Stimulated activated CD4-positive, alpha-beta T cell treated with anti-CD3 and anti-CD28 coated beads, Interleukin-12 subunit alpha, Interleukin-12 subunit beta, amount 100 ng/mL, for 48 hours (primary cell): ENCODE results near the gene SCAP.
A peak's percentile ranks its signal among the peaks of the same experiment; 100 is the strongest.

Source experiments
- DNase-seq, 3 donors: peaks; one replicate each; pipeline ENCODE4 v3.0.0-alpha.2; 2020; ENCODE audit warnings: low read depth in 2 of 3, low spot score in 1 of 3

SCAP gene

DNA sequence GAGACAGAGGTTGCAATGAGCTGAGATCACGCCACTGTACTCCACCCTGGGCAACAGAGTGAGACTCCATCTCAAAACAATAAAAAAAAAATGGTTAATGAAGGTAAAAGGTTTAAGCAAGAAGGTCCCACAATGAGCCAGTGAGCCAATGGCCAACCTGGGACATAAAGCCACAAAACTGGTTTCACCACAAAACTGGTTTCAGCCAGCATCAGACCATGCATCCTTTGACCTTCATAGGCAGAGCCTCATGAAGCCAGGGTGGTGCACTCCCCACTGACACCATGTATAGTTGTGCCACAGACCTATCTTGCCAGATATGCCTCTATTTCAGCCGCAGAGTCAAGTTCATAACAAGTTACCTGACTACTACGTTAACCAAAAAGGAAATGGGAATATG is 41.9 kb downstream of the SCAP start:
- DNase-seq: no peak

DNA sequence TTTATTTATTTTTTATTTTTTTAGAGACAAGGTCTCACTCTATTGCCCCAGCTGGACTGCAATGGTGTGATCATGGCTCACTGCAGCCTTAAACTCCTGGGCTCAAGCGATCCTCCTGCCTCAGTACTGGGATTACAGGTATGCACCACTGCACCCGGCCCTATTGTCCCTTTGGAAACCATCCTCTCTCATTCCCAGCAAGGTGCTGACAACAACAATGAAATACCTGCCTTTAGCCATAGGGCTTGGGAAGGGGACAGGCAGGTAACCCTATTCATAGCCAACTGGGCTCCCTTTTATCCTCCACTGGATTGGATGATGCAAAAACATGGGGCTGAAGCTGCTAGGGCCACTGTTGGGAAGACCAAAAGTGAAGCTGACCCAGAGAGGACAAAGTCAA is 43.1 kb downstream of the SCAP start:
- DNase-seq: no peak

DNA sequence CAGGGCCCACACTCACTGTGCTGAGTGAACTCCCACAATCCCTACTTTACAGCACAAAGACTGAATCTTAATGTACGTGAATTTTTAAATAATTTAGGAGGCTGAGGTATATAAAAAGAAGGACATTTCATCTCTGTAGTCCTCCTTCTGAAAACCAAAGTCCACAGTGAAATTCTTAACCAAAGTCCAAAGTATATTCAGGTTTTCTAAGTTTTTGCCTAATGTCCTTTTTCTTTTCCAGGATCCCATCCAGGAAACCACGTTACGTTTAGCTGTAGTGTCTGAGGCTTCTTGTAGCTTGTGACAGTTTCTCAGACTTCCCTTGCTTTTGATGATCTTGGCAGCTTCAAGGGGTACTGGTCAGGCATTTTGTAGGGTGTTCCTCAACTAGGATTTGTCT is 44.5 kb downstream of the SCAP start:
- no peak for DNase-seq

DNA sequence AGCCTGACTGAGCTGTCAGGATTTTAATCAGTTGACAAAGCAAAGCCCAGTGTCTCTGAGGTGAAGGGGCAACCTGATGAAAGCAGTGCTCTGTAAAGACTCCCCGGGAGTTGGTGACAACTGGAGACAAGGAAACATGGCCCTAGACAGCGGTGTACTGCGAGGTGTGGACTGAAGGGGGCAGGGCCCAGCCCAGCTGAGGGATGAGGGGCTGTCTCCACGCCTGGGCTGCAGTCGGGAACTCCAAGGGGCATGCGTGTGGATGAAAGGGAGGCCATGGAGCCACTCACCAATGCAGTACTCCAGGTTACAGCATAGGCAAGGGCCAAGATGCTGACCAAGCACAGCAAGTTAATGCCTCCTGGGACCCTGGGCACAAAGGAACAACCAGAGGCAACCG is 45.1 kb downstream of the SCAP start:
- no peak for DNase-seq

DNA sequence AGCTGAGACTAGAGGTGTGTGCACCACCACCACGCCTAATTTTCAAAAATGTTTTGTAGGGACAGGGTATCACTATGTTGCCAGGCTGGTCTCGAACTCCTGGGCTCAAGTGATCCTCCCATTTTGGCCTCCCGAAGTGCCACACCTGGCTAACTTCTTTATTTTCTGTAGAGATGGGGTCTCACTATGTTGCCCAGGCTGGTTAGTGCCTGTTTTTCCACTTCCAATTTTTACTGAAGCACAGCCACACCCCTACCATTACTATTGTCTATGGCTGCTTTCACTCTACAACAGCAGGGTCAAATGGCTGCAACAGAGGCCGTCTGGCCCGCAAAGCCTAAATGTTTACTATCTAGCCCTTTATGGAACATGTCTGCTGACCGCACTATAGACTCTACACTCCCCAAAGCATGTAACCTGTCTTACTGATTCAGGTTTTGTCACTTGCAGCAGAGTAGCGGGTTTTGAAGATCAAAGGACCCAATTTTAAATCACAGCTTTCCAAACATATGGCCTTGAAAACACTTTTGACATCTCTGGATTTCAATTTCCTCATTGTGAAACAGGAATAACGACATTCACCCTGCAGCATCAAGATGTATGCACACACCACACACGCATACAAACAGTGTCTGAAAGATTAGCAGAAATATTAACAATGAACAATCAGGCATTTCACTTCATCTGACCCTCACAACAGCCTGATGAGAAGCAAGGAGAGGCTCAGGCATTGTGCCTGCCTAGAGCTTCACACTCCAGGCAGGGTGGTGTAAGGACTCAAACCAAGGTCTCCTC is 46.1 kb downstream of the SCAP start:
- no peak for DNase-seq

DNA sequence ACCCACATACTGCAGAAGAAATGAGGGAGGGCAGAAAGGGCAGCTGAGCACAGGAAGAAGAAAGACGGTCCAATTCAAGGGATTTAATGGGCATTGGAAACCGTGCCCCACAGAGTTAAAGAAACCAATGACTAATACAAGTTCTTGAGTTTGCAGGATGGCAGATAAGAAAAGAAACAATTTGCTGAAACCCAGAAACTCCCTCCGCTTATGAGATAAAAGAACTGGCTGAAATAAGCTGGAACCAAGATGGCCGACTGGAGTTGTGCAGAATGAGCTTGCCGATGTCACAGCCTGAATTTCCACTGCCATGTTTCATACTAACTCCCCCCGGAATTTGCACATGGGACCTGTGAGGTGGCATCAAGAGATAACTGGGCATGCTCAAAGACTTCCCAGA is 47.1 kb downstream of the SCAP start:
- DNase-seq: no peak

DNA sequence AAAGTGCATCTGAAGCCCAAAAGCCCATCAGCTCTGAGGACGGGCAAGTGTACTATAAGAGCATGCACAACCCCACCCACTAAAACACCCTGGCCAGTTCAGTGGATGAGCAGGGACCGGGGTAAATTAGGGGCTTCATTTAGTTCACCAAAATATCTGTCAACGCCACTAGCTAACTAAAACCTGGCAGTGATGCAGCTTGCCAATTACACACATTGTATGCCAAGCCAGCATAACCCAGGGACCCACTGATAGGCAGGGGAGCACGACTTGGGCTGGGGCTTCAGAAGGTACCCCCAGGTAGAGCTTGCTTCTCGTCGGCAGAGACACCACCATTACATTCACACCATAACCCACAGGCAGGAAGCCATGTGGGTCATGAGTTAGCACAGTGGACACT is 47.9 kb downstream of the SCAP start:
- no peak for DNase-seq

DNA sequence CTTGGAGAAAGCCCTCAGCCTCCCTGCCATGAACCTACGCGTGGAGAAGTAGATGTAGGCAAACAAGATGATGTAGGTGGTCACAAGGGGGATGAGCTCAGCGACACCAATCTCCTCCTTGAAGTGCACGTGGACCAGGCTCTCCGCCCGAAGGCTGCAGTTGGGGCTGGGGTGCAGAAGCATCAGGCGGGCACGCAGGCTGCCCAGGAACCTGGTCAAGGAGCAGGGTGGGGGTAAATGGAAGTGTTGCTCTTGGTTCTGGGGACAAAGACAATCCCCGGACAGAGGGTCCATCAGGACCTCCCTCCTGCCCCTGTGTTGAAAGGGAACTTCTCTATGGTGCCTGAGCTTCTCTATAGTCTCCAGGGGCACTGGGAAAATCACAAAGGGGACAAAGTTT is 49.8 kb downstream of the SCAP start:
- no peak for DNase-seq

DNA sequence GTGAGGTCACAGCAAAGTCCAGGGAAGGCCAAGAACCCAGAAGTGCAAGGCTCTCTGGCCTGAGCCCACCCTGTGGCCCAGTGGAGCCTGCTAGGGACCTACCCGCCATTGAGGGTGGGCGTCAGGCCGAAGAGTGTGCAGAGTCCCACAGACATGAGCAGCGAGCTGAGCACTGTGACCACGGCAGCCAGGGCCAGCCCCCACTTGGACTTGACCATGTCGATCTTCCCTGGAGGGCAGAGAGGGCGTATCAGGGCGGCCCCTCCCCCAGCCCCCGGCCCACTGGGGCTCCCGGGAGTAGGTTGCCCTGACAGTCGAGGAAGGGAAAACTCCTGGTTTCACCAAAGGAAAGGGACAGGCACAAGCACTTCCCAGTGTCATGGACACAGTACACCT is 50.4 kb downstream of the SCAP start:
- no peak for DNase-seq

DNA sequence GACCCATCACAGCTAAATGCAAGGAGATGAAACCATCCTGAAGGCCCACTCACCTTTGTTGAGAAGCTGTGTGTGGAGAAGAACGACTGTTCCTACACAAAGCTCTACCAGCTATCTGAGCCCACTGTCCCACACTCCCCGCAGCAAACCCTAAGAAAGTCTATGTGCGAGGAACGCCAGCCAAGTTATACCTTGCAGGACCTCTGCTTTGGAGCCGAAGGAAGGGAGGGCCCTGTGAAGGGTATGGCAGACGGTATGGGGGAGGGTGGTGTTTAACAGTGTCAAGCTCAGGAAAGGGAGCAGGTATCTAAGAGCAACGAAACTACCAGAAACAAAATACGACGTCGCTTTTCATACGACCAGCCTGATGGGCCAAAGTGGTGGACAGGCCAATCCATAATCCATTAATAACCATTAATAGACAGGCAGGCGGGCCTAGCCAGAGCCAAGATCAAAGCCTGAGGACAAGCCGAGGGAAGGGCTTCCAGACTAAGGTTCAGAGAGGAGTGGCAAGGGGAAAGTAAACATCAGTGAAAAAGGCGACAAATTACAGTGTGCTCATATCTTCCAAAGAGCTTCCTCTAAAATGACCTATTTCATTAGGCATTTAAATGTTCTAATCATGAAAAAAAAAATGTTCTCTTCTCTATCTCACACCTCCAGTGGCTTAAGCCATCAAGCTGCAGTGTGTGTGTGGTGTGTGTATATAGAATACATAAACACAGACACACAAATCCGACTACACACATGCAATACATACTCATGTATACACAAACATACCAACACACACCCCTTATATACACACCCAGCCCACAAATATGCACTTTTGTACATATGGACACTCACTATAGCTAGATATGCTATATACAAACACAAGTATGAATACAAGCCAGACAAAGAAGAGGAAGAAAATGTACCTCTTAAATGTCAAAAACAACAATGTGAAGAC is 51.0 kb downstream of the SCAP start:
- no peak for DNase-seq

DNA sequence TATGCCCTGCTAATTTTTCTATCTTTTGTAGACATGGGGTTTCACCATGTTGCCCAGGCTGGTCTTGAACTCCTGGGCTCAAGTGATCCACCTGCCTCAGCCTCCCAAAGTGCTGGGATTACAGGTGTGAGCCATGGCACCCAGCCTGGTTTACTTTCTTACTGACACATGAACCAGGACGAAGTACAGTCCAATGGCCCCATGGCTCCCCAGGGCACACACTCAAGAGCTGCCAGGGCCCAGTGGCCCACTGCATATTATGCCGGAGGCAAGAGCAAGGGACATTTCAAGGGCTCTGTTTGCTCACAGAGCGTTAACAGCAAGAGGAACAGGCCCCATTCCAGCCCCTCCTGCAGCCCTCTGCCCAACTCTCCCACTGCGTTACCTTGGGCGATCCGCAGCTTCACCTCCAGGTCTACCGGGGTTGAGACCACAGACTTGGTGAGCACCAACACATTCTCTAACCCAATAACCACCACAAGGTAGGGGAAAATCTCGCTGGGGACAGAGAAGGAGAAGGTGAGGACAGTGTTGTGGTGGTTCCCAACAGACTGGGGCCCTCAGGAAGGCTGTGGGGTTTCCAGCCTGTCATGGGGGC is 52.1 kb downstream of the SCAP start:
- DNase-seq: no peak

DNA sequence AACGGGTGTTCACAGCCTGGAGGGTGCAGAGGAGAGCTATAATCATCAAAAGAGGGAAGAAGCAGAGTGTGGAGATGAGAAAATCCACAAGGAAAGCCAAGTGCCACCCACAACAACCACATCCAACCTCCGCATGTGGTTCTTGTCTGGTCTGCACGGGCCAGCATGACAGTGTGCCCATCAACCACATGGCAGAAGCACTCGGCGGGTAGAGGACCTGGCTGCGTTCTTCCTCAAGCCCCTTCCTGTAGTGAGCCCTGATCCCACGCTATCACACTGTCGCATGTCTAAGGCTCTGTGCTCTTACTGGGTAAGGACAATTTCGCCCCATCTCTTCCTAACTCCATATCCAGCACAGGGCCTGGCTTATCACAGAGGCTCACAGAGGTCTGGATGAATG is 53.0 kb downstream of the SCAP start:
- DNase-seq: no peak

DNA sequence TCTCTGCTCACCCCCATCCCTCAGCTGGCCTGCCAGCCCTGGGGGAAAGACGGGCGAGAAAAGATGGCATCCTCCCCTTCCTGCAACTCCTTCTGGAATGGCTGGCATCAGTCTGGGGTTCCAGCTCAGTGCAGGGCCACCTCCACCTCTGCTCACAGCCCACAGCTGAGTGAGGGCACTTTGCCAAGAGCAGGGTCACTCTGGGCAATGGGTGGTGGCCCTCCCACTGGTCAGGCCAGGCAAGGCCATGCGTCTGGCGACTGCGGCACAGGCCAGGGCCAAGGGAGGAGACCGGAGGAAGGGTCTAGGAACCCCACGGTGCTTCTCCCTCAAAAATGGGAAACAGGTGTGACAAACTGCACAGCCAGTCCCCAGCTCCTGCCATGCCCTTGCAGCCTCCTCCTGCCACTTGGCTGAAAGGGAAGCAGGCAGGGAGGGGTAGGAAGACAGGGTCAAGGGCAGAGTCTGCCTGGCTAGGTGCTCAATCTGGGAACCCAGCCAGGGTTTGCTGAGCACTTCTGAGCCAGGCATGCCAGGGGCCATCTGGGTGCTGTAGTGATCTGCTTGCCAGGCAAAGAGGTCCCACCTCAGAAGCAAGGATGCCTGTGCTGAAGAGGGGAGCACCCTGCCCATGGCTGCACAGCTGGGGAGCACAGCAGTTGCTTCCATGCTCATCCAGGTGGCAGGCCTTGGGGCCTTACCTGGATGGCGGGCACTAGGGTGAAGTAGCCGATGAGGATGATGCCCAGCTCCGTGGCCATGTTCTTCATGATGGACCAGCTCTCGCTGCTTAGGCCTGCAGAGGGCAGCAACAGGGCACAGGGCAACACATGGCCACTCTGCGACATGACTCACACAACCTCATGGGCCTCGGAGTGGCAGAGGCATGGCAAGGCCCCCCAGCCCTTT is 53.7 kb downstream of the SCAP start:
- no peak for DNase-seq

DNA sequence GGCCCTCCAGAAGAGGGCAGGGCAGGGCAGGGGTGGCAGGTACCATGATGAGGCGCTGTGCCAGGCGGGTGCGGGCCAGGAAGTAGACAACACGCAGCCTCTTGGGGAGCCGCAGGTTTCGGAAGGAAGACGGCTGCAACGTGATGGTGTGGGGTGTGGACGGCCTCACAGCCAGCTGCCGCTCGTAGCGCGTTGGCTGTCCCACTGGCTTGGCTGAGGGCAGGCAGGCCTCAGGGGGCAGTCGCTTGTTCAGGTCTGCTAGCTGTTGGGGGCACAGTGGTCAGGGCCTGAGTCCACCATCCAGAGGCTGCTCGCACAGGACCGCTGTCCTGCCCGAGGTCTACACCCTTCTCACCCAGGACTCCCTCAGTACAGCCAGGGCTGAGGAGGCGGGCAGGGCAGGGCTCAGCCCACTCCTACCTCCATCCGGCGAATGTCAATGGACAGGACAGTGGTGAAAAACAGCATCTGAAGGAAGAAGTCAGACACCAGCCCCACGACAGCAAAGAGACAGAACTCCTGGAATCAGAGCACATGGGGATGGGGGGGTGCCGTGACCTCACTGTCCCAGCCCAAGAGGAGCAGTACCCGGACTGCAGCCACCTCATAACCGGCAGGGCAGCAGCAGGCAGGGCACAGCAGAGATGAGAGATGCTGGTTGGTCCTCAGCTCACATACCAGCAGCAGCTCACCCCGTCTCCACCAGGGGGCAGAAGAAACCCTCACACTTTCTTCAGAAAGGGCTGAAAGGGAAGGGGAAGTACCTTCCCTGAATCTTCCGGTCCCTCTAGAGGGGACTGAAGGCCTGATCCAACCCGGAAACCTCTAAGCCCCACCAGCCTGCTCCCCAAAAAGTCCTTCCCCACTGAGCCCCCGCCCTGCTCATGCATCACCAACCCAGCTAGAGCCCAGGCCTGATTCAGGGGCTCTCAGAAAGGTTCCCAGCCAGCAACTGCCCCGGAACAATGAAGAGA is 54.9 kb downstream of the SCAP start:
- peak; percentile 84 to 97 (median 89) for DNase-seq

DNA sequence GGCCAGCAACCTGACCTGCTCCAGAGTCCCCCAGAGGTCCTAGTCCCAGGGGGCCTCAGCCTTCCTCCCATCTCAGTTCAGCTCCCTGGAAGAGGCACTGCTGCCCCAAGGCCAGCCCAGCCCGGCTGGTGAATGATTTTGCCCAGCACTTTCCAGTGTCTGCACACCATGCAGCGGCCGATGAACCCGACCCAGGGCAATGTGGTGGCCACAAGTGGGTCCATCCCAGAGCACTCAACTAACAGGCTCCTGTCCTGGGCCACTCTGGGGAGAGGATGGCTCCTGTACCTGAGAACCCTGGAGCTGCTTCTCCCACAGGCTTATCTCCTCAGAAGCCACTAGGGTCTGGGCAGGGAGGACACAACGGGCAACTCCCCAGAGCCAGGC is 55.7 kb downstream of the SCAP start:
- DNase-seq: no peak

DNA sequence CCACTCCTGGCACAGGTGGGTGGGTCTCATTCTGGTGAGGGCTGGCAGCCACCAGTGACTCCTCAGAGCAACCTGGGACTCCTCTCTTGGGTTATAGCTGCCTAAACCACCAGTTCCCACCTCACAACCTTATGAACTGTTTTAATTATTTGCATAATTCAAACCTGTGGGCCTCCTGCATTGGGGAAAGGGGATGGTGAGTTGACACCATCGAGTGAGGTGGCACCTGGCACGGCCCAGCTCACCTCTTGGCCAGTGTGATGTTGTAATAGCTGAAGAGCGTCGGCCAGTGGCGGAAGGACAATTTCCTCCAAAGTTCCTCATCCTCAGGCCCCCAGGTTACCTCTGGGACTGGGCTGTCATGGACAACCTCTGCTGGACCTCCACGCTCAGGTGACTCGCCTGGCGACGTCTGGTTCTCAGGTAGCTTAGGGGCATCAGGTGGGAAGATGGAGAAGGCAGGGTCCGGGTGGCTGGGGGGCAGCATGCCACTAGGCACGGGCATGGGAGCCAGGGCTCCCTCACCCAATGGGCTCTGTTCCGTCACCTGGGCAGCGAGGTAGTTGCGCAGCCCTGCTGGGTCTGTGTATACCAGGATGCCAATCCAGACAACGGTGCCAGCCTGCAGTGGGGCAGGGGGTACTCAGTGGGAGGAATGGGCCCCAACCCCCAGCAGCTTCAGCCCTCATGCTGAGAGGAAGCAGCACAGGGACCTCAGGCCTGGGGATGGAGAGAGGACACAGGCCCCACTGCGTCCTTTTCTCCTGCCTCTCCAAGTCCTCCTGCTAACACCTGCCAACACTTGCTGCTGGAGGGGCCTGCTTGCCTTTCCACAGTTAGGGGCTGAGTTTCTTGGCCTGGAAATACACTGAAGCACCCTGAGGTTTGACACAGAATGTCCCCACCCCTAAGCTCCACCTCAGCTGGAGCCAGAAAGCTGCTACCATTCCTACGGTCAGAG is 56.4 kb downstream of the SCAP start:
- DNase-seq: no peak

DNA sequence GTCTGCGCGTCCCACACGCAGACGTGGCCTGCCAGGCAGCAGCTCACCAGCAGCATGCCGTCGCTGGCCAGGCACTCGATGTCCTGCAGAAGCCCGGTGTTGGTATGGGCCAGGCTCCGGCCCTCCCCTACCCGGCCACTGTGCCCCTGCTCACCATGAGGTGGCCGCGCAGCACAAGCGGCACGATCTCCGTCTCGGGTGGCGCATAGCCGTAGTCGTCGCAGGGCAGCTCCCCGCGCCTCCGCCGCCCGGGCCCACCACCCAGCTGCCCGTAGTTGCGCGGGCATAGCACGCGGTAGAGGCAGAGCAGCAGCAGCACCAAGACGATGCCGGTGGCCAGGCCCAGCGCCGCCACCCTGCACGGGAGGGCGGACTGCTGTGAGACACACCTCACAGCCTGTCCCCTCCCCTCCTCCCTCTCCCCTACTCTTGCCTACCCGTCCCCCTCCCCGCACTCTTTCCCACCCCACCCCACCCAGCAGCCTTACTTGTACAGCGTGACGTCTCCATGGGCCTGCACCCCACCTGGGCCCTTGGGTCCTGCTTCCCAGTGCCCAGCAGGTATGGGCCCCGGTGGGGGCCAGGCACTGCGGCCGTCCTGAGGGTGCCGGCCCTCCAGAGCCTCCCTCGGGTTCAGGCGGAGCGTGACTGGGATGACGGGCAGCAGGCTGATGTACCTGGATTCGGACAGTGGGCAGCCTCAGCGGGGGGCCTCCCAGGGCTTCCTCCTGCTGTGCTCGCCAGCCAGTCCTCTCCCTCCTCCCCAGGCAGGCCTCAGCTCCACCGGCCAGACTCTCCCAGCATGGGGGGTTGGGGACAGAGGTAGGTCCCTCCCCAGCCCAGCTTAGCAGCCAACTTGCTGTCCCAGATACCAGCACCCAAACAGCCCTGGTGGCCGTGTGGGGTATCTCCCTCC is 57.3 kb downstream of the SCAP start:
- no peak for DNase-seq

DNA sequence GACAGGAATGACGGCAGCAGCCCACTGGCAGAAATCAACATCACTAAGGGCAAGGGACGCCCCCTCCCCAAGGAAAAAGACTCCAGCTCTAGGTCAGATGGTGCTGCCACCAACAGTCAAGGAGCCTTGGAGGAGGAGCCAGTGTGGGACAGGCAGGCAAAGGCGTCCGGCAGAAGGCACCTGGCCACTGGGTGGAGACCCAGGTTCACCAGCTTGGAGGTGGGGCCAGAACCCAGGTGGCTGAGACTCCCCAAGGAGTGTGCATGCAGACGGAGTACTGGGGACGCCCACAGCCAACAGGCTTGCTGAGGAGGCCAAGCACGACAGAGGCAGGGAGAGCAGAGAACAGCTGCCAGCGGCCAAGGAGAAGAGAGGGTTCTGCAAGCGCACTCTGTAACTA is 59.7 kb downstream of the SCAP start:
- no peak for DNase-seq
